HL-60 (cell line): ENCODE data around the gene PTPRM.

Experiments
- DNase-seq, 2 experiments: peaks; one replicate each; pipeline ENCODE4 v3.0.0-alpha.2; 2010 to 2020; ENCODE audit warnings: low read depth in 1 of 2, low spot score in 1 of 2
- H3K27ac ChIP-seq: fragments of 250-450 bp; sonication (Bioruptor Pico); replicated peaks from 2 replicates; pipeline ENCODE4 v1.5.1; 2020; ENCODE audit warnings: mild to moderate bottlenecking, moderate library complexity
- H3K27me3 ChIP-seq: fragments of 250-450 bp; sonication (Bioruptor Pico); 2 replicates; pipeline ENCODE4 v1.5.1; 2021; ENCODE audit warnings: mild to moderate bottlenecking, moderate library complexity; ENCODE audit not compliant: insufficient read depth, poor library complexity, severe bottlenecking
- H3K4me3 ChIP-seq: replicated peaks from 2 replicates; pipeline ENCODE4 v1.5.1; 2011; ENCODE audit warnings: mild to moderate bottlenecking, control low read depth, low read length; ENCODE audit not compliant: insufficient read depth
- GABPA ChIP-seq: IDR thresholded peaks from 2 replicates; pipeline ENCODE4 v1.6.1; 2012; ENCODE audit warnings: low read depth
- POLR2AphosphoS5 ChIP-seq: IDR thresholded peaks from 2 replicates; pipeline ENCODE4 v1.6.1; 2012; ENCODE audit warnings: low read depth
- REST ChIP-seq: IDR thresholded peaks from 2 replicates; pipeline ENCODE4 v1.6.1; 2012; ENCODE audit warnings: low read depth; ENCODE audit not compliant: insufficient replicate concordance
- SPI1 ChIP-seq: IDR thresholded peaks from 2 replicates; pipeline ENCODE4 v1.6.1; 2012; ENCODE audit warnings: low read depth, mild to moderate bottlenecking, borderline replicate concordance
- TF ChIP-seq, protein P1 (sequence below): IDR thresholded peaks from one replicate; pipeline ENCODE4 v1.5.1; 2011; ENCODE audit warnings: low read length, control low read depth, inconsistent platforms; ENCODE audit not compliant: insufficient read depth

PTPRM gene

DNA sequence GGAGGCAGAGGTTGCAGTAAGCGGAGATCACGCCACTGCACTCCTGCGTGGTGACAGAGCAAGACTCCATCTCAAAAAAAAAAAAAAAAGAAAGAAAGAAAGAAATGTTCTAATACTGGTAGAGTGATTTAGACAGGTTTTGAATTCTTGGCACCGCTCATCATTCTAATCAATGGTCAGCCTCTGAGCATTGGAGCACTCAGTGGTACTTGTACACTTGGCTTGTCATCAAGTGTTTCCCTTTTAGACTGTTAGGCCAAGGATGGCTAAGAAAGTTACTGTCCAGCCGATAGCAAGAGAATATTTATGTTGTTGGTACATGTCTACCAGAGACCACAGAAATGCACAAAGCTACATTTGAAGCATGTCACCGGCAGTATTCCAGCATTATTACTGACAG is 598.0 kb downstream of the PTPRM start:
- Histone ChIP-seq H3K27ac (no peak overlapping the region), H3K4me3 (no peak overlapping the region), H3K27me3 (no peaks in the 10 kb centered on the region)
- TF ChIP-seq SPI1, result no peak
- TF ChIP-seq POLR2AphosphoS5, result no peak
- no peak for TF ChIP-seq REST
- no peak for TF ChIP-seq GABPA
- TF ChIP-seq, protein P1, sequence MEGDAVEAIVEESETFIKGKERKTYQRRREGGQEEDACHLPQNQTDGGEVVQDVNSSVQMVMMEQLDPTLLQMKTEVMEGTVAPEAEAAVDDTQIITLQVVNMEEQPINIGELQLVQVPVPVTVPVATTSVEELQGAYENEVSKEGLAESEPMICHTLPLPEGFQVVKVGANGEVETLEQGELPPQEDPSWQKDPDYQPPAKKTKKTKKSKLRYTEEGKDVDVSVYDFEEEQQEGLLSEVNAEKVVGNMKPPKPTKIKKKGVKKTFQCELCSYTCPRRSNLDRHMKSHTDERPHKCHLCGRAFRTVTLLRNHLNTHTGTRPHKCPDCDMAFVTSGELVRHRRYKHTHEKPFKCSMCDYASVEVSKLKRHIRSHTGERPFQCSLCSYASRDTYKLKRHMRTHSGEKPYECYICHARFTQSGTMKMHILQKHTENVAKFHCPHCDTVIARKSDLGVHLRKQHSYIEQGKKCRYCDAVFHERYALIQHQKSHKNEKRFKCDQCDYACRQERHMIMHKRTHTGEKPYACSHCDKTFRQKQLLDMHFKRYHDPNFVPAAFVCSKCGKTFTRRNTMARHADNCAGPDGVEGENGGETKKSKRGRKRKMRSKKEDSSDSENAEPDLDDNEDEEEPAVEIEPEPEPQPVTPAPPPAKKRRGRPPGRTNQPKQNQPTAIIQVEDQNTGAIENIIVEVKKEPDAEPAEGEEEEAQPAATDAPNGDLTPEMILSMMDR, result no peak
- no peak for DNase-seq

GRCh38 chr18:8167026-8167425 is 599.9 kb downstream of the PTPRM start:
- no peaks in the 10 kb centered on the region for H3K27me3 ChIP-seq
- DNase-seq, result no peak
- TF ChIP-seq, protein P1, result no peak
- TF ChIP-seq GABPA, result no peak
- no peak for TF ChIP-seq REST
- no peak for TF ChIP-seq POLR2AphosphoS5
- TF ChIP-seq SPI1, result no peak
- H3K4me3 ChIP-seq, result no peak overlapping the region
- H3K27ac ChIP-seq, result no peak overlapping the region

DNA sequence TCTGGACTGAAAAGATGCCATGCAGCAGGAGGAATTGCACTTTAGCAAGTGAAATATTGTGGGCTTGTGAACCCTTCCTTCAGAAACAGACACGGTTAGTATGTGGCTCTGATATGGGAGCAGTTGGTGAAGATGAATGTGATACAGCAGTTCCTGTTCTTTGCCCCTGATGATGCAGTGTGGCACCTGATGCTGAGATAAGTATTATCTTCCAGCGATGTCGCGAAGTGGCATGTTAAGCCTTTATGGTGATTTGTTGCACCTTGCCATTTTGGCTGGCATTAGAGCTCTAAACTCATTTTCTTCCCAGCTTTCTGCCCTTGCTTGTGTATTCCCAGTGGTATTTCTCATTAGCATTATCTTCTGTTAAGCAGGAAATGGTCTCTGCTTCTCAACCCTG is 600.6 kb downstream of the PTPRM start:
- no peak for DNase-seq
- TF ChIP-seq POLR2AphosphoS5, result no peak
- no peak for TF ChIP-seq SPI1
- no peak for TF ChIP-seq REST
- TF ChIP-seq, protein P1, result no peak
- no peak for TF ChIP-seq GABPA
- no peaks in the 10 kb centered on the region for H3K27me3 ChIP-seq
- no peak overlapping the region for H3K4me3 ChIP-seq
- H3K27ac ChIP-seq, result no peak overlapping the region
